WTC11 (cell line): ENCODE measurements around the gene VWA3A.

Experiments
- CREM ChIP-seq: sonication (generic); formaldehyde crosslinking; IDR thresholded peaks from 2 replicates; pipeline ENCODE4 v1.8.1; 2022; ENCODE audit warnings: mild to moderate bottlenecking, missing genetic modification reagents, moderate library complexity
- ESRRA ChIP-seq: sonication (generic); formaldehyde crosslinking; IDR thresholded peaks from 2 replicates; pipeline ENCODE4 v1.8.1; 2022; ENCODE audit warnings: mild to moderate bottlenecking, missing genetic modification reagents, borderline replicate concordance
- FOXP1 ChIP-seq: sonication (generic); formaldehyde crosslinking; IDR thresholded peaks from 2 replicates; pipeline ENCODE4 v1.8.0; 2022; ENCODE audit warnings: missing genetic modification reagents, mild to moderate bottlenecking, moderate library complexity, borderline replicate concordance
- IRF2 ChIP-seq: sonication (generic); formaldehyde crosslinking; IDR thresholded peaks from 2 replicates; pipeline ENCODE4 v1.8.0; 2022; ENCODE audit warnings: low read depth, missing genetic modification reagents, borderline replicate concordance
- NFATC4 ChIP-seq: fragments of 250-450 bp; sonication (Bioruptor Pico); IDR thresholded peaks from 2 replicates; pipeline ENCODE4 v1.9.0; 2021; ENCODE audit warnings: mild to moderate bottlenecking
- NR2C2 ChIP-seq: sonication (generic); formaldehyde crosslinking; IDR thresholded peaks from 2 replicates; pipeline ENCODE4 v1.8.0; 2022; ENCODE audit warnings: mild to moderate bottlenecking, missing genetic modification reagents
- ZBTB21 ChIP-seq: sonication (generic); formaldehyde crosslinking; IDR thresholded peaks from 2 replicates; pipeline ENCODE4 v1.8.1; 2023; ENCODE audit warnings: mild to moderate bottlenecking, missing genetic modification reagents, borderline replicate concordance
- ZNF232 ChIP-seq: sonication (generic); formaldehyde crosslinking; IDR thresholded peaks from 2 replicates; pipeline ENCODE4 v1.8.0; 2022; ENCODE audit warnings: mild to moderate bottlenecking, missing genetic modification reagents
- TF ChIP-seq, protein P1 (sequence below): fragments of 200-600 bp; IDR thresholded peaks from 2 replicates; pipeline ENCODE4 v1.8.0; 2022; ENCODE audit warnings: antibody characterized with exemption
- TF ChIP-seq, protein P2 (sequence below): sonication (generic); formaldehyde crosslinking; IDR thresholded peaks from 2 replicates; pipeline ENCODE4 v1.8.0; 2022; ENCODE audit warnings: mild to moderate bottlenecking, missing genetic modification reagents
- TF ChIP-seq, protein P3 (sequence below): sonication (generic); formaldehyde crosslinking; IDR thresholded peaks from 2 replicates; pipeline ENCODE4 v1.8.1; 2023; ENCODE audit warnings: mild to moderate bottlenecking, missing genetic modification reagents

GRCh38 chr16:22081050-22081449 is 11.3 kb upstream of the VWA3A start:
- TF ChIP-seq ZNF232 (CRISPR knock-in tag), result no peak
- TF ChIP-seq, protein P1, sequence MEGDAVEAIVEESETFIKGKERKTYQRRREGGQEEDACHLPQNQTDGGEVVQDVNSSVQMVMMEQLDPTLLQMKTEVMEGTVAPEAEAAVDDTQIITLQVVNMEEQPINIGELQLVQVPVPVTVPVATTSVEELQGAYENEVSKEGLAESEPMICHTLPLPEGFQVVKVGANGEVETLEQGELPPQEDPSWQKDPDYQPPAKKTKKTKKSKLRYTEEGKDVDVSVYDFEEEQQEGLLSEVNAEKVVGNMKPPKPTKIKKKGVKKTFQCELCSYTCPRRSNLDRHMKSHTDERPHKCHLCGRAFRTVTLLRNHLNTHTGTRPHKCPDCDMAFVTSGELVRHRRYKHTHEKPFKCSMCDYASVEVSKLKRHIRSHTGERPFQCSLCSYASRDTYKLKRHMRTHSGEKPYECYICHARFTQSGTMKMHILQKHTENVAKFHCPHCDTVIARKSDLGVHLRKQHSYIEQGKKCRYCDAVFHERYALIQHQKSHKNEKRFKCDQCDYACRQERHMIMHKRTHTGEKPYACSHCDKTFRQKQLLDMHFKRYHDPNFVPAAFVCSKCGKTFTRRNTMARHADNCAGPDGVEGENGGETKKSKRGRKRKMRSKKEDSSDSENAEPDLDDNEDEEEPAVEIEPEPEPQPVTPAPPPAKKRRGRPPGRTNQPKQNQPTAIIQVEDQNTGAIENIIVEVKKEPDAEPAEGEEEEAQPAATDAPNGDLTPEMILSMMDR, result no peak
- TF ChIP-seq, protein P2, sequence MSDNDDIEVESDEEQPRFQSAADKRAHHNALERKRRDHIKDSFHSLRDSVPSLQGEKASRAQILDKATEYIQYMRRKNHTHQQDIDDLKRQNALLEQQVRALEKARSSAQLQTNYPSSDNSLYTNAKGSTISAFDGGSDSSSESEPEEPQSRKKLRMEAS (CRISPR knock-in tag), result no peak
- TF ChIP-seq NFATC4 (CRISPR knock-in tag), result no peak
- TF ChIP-seq, protein P3, sequence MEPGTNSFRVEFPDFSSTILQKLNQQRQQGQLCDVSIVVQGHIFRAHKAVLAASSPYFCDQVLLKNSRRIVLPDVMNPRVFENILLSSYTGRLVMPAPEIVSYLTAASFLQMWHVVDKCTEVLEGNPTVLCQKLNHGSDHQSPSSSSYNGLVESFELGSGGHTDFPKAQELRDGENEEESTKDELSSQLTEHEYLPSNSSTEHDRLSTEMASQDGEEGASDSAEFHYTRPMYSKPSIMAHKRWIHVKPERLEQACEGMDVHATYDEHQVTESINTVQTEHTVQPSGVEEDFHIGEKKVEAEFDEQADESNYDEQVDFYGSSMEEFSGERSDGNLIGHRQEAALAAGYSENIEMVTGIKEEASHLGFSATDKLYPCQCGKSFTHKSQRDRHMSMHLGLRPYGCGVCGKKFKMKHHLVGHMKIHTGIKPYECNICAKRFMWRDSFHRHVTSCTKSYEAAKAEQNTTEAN (CRISPR knock-in tag), result no peak
- no peak for TF ChIP-seq ESRRA (CRISPR knock-in tag)
- TF ChIP-seq FOXP1, result no peak
- no peak for TF ChIP-seq ZBTB21 (CRISPR knock-in tag)
- TF ChIP-seq CREM (CRISPR knock-in tag), result no peak
- no peak for TF ChIP-seq IRF2 (CRISPR knock-in tag)
- no peak for TF ChIP-seq NR2C2
